Neural cell (in vitro differentiated cells): Measurements from ENCODE around the gene SLC22A2. TPM values are rescaled to one million over a fixed set of nuclear protein-coding genes. Genes with fewer than 3 reads are reported as not detected.

ENCODE experiments used
- H2AFZ ChIP-seq: fragments of 200-600, 300-800 bp; sonication (generic), shearing (Covaris generic); 2 replicates; pipeline ENCODE4 v1.6.0; 2014; ENCODE audit warnings: low read depth, mild to moderate bottlenecking, antibody characterized with exemption, low read length, moderate library complexity
- H3F3A ChIP-seq: fragments of 200-600 bp; shearing (Covaris generic); 2 replicates; pipeline ENCODE4 v1.6.1; 2016; ENCODE audit warnings: mild to moderate bottlenecking, moderate library complexity, mixed read lengths, antibody characterized with exemption, low read length; ENCODE audit not compliant: insufficient read depth, poor library complexity, severe bottlenecking
- H3K27ac ChIP-seq: fragments of 200-600, 300-800 bp; sonication (generic), shearing (Covaris generic); 2 replicates; pipeline ENCODE4 v1.5.1; 2014; ENCODE audit warnings: mild to moderate bottlenecking, low read length, moderate library complexity
- H3K27me3 ChIP-seq: fragments of 300-800, 200-600 bp; sonication (generic), shearing (Covaris generic); 2 replicates; pipeline ENCODE4 v1.6.0; 2014; ENCODE audit warnings: mild to moderate bottlenecking, low read depth, low read length, moderate library complexity; ENCODE audit not compliant: insufficient read depth
- H3K36me3 ChIP-seq: fragments of 300-800, 200-600 bp; sonication (generic), shearing (Covaris generic); 2 replicates; pipeline ENCODE4 v1.5.1; 2014; ENCODE audit warnings: mild to moderate bottlenecking, antibody characterized with exemption, low read length, moderate library complexity; ENCODE audit not compliant: insufficient read depth
- H3K4me2 ChIP-seq: fragments of 300-800, 200-600 bp; sonication (generic), shearing (Covaris generic); 2 replicates; pipeline ENCODE4 v1.6.0; 2014; ENCODE audit warnings: mild to moderate bottlenecking, low read length
- H3K4me3 ChIP-seq: fragments of 300-800, 200-600 bp; sonication (generic), shearing (Covaris generic); 2 replicates; pipeline ENCODE4 v1.5.1; 2014; ENCODE audit warnings: mild to moderate bottlenecking, low read length, moderate library complexity
- H3K79me2 ChIP-seq: fragments of 200-600 bp; shearing (Covaris generic); replicated peaks from 2 replicates; pipeline ENCODE4 v1.6.0; 2014; ENCODE audit warnings: mild to moderate bottlenecking, low read length, moderate library complexity; ENCODE audit not compliant: insufficient read depth
- H3K9ac ChIP-seq: fragments of 300-800, 200-600 bp; sonication (generic), shearing (Covaris generic); 2 replicates; pipeline ENCODE4 v1.6.1; 2016; ENCODE audit warnings: mild to moderate bottlenecking, low read length, mixed read lengths
- H3K9me2 ChIP-seq: fragments of 200-600 bp; shearing (Covaris generic); 2 replicates; pipeline ENCODE4 v1.6.1; 2016; ENCODE audit warnings: mild to moderate bottlenecking, low read length, mixed read lengths; ENCODE audit not compliant: insufficient read depth
- H3K9me3 ChIP-seq: fragments of 200-600, 300-800 bp; sonication (generic), shearing (Covaris generic); 2 replicates; pipeline ENCODE4 v1.6.1; 2016; ENCODE audit warnings: mild to moderate bottlenecking, mixed run types, low read length, moderate library complexity, mixed read lengths
- H4K20me1 ChIP-seq: fragments of 200-600 bp; shearing (Covaris generic); 2 replicates; pipeline ENCODE4 v1.6.1; 2016; ENCODE audit warnings: mild to moderate bottlenecking, mixed run types; ENCODE audit not compliant: insufficient read depth
- EP300 ChIP-seq: fragments of 450-650 bp; conservative IDR thresholded peaks from 2 replicates; pipeline ENCODE4 v1.6.1; 2014; ENCODE audit warnings: antibody characterized with exemption, mild to moderate bottlenecking, moderate library complexity; ENCODE audit not compliant: poor library complexity, severe bottlenecking
- EZH2 ChIP-seq: fragments of 200-600, 300-800 bp; shearing (Covaris generic), sonication (generic); IDR thresholded peaks from 2 replicates; pipeline ENCODE4 v1.6.1; 2014; ENCODE audit warnings: antibody characterized with exemption, low read length, borderline replicate concordance, mild to moderate bottlenecking; ENCODE audit not compliant: insufficient read depth, poor library complexity, severe bottlenecking
- MXI1 ChIP-seq: fragments of 450-650 bp; conservative IDR thresholded peaks from 2 replicates; pipeline ENCODE4 v1.6.1; 2014; ENCODE audit warnings: antibody characterized with exemption, mild to moderate bottlenecking; ENCODE audit not compliant: poor library complexity, severe bottlenecking
- POLR2AphosphoS5 ChIP-seq: IDR thresholded peaks from 2 replicates; pipeline ENCODE4 v1.6.1; 2012
- RAD21 ChIP-seq: fragments of 450-650 bp; conservative IDR thresholded peaks from 2 replicates; pipeline ENCODE4 v1.6.1; 2014; ENCODE audit warnings: antibody characterized with exemption, mild to moderate bottlenecking, moderate library complexity
- SMC3 ChIP-seq: fragments of 450-650 bp; conservative IDR thresholded peaks from 2 replicates; pipeline ENCODE4 v1.6.1; 2014; ENCODE audit warnings: antibody characterized with exemption, mild to moderate bottlenecking, moderate library complexity; ENCODE audit not compliant: poor library complexity
- TAF1 ChIP-seq: IDR thresholded peaks from 2 replicates; pipeline ENCODE4 v1.6.1; 2012; ENCODE audit warnings: low read depth
- polyA plus RNA-seq: library from polyadenylated mRNA; depleted of rRNA; stranded (reverse); fragments of >200 nt; gene quantifications from 2 replicates; pipeline ENCODE4 v1.2.3, GENCODE V29; 2014
- TF ChIP-seq, protein P1 (sequence below): fragments of 450-650 bp; IDR thresholded peaks from 2 replicates; pipeline ENCODE4 v1.5.1; 2014; ENCODE audit warnings: antibody characterized with exemption, mild to moderate bottlenecking, moderate library complexity; ENCODE audit not compliant: poor library complexity, severe bottlenecking
- TF ChIP-seq, protein P2 (sequence below): IDR thresholded peaks from 2 replicates; pipeline ENCODE4 v1.6.1; 2012; ENCODE audit warnings: borderline replicate concordance

The SLC22A2 gene
- polyA plus RNA-seq, 1 donor from 2014 or later = not detected

DNA sequence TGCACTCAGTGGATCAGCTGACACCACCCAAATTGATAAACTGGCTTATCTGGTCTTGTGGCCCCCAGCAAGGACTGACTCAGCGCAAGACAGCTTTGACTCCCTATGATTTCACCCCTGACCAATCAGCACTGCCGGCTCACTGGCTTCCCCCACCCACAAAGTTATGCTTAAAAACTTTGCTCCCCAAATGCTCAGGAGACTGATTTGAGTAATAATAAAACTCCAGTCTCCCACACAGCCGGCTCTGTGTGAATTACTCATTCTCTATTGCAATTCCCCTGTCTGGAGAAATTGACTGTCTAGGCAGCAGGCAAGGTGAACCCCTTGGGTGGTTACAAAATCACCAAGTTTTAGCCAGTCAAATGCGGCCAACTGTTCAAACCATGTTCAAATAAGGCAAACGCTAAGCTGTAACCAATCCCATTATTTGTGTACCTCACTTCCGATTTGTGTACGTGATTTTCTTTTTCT is 32.5 kb downstream of the SLC22A2 start:
- no peaks in the 10 kb centered on the region for H3F3A ChIP-seq
- no peak overlapping the region for H2AFZ ChIP-seq
- no peak for TF ChIP-seq POLR2AphosphoS5
- no peak for TF ChIP-seq EZH2
- TF ChIP-seq TAF1 = no peak
- no peak for TF ChIP-seq RAD21
- TF ChIP-seq SMC3 = no peak
- no peak for TF ChIP-seq EP300
- TF ChIP-seq MXI1 = no peak
- TF ChIP-seq, protein P1, sequence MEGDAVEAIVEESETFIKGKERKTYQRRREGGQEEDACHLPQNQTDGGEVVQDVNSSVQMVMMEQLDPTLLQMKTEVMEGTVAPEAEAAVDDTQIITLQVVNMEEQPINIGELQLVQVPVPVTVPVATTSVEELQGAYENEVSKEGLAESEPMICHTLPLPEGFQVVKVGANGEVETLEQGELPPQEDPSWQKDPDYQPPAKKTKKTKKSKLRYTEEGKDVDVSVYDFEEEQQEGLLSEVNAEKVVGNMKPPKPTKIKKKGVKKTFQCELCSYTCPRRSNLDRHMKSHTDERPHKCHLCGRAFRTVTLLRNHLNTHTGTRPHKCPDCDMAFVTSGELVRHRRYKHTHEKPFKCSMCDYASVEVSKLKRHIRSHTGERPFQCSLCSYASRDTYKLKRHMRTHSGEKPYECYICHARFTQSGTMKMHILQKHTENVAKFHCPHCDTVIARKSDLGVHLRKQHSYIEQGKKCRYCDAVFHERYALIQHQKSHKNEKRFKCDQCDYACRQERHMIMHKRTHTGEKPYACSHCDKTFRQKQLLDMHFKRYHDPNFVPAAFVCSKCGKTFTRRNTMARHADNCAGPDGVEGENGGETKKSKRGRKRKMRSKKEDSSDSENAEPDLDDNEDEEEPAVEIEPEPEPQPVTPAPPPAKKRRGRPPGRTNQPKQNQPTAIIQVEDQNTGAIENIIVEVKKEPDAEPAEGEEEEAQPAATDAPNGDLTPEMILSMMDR = no peak
- H3K36me3 ChIP-seq = no peaks in the 10 kb centered on the region
- H3K27me3 ChIP-seq = no peaks in the 10 kb centered on the region
- H3K27ac ChIP-seq = no peak overlapping the region
- H3K4me3 ChIP-seq = no peak overlapping the region
- H3K9me3 ChIP-seq = no peaks in the 10 kb centered on the region
- no peaks in the 10 kb centered on the region for H3K9me2 ChIP-seq
- H3K9ac ChIP-seq = no peak overlapping the region
- no peaks in the 10 kb centered on the region for H4K20me1 ChIP-seq
- H3K79me2 ChIP-seq = no peaks in the 10 kb centered on the region
- H3K4me2 ChIP-seq = no peak overlapping the region

DNA sequence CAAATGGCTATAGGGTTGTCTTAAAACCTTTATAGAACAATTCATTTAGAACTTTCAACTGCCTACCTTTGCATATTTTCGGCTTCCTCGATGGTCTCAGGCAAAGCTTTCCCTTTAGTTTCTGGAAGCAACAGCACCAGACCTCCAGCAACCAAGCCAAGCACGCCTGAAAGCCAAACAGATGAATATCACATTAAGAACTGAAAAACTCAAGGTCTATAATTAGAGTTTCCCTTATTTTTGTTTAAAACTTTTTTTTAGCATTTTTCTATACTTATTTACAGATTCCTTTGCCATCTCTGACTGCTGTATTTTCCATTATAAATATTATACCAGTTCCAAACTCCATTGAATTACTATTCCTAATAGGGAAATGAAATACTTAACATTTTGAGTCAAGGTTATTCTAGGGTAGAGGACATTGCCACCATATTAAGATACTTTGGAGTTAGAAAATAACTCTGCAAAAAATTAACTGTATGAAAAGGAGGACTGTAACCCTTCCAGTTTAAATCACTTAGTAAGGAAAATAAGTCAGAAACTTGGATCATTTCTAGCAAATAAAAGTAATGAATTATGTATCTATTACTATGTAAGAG is 33.9 kb downstream of the SLC22A2 start:
- Histone ChIP-seq H3K27me3 (no peaks in the 10 kb centered on the region), H3K9me2 (no peaks in the 10 kb centered on the region), H4K20me1 (no peaks in the 10 kb centered on the region), H3K9ac (no peak overlapping the region), H3K9me3 (no peaks in the 10 kb centered on the region), H3K4me3 (no peak overlapping the region), H3F3A (no peaks in the 10 kb centered on the region), H2AFZ (no peak overlapping the region), H3K27ac (no peak overlapping the region), H3K36me3 (no peaks in the 10 kb centered on the region), H3K4me2 (no peak overlapping the region), H3K79me2 (no peaks in the 10 kb centered on the region)
- TF ChIP-seq POLR2AphosphoS5 (no peak), MXI1 (no peak), EZH2 (no peak), TAF1 (no peak), RAD21 (no peak), SMC3 (no peak), EP300 (no peak)
- TF ChIP-seq, protein P1 = no peak
- TF ChIP-seq, protein P2, sequence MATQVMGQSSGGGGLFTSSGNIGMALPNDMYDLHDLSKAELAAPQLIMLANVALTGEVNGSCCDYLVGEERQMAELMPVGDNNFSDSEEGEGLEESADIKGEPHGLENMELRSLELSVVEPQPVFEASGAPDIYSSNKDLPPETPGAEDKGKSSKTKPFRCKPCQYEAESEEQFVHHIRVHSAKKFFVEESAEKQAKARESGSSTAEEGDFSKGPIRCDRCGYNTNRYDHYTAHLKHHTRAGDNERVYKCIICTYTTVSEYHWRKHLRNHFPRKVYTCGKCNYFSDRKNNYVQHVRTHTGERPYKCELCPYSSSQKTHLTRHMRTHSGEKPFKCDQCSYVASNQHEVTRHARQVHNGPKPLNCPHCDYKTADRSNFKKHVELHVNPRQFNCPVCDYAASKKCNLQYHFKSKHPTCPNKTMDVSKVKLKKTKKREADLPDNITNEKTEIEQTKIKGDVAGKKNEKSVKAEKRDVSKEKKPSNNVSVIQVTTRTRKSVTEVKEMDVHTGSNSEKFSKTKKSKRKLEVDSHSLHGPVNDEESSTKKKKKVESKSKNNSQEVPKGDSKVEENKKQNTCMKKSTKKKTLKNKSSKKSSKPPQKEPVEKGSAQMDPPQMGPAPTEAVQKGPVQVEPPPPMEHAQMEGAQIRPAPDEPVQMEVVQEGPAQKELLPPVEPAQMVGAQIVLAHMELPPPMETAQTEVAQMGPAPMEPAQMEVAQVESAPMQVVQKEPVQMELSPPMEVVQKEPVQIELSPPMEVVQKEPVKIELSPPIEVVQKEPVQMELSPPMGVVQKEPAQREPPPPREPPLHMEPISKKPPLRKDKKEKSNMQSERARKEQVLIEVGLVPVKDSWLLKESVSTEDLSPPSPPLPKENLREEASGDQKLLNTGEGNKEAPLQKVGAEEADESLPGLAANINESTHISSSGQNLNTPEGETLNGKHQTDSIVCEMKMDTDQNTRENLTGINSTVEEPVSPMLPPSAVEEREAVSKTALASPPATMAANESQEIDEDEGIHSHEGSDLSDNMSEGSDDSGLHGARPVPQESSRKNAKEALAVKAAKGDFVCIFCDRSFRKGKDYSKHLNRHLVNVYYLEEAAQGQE = no peak
